Ramos (cell line): ENCODE results near the gene XPO1.
"Not testable (repeated sequence)": the region's sequence is repeated elsewhere in the genome, so short reads cannot be mapped to it uniquely, and the experiment has no call there.

Experiments used
- in situ Hi-C: fragments of 300-500 bp; cut with MboI; formaldehyde crosslinking; loops from one replicate; pipeline ENCODE4 v1.14.3; 2022; ENCODE audit warnings: low sequenced_read_pairs; ENCODE audit not compliant: unreplicated experiment

The XPO1 gene

DNA sequence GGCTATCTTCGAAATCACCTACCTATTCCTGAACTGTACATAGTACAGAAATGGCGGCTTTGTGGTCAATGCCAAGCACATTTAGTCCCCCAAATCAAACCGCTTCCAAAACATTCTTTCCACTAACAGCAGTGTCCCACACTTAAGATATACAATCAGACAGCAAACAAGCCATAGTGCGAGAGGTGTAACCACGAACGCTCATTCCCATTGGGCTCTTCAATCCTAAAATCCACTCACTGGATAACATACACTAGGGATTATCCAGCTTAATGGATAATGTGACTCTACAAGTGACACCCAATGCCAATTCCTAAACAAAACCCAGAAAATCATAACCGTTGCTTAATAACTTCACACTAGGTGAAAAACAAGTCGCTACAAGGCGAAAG lies 2.0 kb downstream of the XPO1 start:
- in situ Hi-C loops = no loop called here

DNA sequence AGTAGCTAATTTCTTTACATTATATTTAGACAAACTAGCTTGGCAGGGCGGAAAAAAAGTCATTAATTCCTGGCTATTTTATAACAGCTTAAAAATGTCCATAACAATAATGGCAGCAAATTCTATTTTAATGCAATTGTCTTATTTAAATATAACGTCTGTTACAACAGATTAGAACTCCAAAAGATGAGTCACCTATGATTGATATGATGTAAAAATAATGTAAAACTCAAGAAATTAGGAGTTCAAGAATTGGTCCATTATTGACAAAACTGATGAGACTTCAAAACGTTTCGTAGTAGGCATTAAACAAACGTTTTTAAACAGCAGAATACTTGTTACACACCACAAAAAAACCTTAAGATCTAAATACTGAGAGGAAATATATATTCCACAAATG lies 2.7 kb downstream of the XPO1 start:
- in situ Hi-C loops = no loop called here

DNA sequence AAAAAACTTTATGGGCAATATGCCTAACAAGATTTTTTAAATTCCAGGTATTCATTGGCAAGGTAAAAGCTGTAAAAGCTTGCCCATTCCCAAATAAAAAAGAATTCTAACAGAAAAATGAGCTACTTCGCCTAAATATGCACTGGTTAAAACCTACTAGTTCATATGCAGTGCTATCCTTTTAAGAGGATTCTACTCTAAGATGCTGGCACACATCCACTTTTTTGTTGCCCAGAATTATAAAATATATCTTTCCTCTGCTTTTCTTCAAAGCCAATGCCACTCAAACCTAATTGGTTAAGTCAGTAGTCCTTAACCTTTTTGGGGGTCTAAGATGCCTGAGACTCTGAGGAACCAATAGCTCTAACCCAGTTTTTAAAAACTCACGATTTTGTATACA lies 3.2 kb downstream of the XPO1 start:
- in situ Hi-C loops = no loop called here

DNA sequence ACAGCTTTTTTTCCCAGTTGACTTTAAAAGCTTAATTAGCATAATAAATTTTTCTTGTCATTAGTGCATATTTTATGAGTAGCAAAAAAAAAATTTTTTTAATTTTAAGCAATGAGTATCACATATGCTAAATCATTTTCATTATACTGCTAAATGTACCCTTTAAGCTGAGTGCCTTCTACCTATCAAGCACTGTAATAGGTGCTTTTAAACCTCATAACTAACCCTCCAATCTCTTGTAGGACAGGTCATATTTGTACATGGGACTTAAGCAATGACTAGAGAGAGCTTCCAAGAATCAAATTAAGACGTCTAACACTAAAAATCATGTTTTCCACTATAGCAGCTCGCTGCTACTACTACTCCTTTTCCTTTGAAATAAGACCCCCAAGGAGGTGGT lies 7.4 kb downstream of the XPO1 start:
- in situ Hi-C loops = no loop called here

DNA sequence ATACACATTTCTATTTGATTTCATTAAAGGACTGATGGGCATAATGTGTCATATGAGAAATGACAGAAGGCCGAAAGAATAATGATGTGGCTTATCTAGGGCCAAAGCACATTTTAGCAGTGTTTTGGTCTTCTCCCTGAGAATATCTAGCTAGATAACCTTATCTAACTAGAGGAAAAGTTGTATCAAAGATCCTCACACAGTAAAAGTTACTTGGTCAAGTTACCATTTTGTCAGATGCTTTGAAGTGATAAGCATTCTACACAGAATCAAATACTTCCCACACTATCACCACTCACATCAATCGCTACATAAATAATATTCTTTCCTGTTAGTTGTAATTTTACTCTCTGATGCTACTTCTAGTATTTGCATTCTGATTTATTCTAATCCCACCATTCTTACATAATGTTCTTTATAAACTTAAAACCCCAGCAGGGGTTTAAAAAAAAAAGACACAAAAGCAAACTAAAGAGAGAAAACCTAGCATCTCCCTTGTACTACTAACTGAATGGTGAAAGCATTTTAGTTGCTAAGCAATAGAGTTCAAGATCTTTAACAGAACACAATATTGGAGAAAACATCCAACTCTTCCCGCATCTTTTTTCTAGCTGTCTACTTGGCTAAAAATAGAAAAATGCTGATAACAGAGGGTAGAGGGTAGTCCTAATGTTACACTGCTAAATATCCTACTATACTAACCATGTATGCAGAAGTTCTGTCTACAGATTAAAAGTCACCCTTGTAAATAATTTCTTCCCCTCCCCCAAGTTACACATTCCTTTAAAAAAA lies 8.0 kb downstream of the XPO1 start:
- in situ Hi-C loops = no loop called here

DNA sequence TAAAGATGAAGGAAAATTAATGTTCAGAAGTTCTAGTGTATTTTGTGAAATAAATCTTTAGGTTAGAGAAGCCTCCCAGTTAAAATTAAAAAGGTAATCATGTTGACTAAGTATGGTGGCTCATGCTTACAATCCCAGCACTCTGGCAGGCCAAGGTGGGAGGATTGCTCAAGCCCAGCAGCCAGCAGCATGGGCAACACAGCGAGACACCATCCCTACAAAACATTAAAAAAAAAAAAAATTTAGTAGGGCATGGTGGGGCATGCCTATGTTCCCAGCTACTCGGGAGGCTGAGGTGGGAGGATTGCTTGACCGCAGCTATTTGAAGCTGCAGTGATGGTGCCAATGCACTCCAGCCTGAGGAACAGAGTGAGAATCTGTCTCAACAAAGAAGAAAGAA lies 17.9 kb downstream of the XPO1 start:
- in situ Hi-C loops = no loop called here

DNA sequence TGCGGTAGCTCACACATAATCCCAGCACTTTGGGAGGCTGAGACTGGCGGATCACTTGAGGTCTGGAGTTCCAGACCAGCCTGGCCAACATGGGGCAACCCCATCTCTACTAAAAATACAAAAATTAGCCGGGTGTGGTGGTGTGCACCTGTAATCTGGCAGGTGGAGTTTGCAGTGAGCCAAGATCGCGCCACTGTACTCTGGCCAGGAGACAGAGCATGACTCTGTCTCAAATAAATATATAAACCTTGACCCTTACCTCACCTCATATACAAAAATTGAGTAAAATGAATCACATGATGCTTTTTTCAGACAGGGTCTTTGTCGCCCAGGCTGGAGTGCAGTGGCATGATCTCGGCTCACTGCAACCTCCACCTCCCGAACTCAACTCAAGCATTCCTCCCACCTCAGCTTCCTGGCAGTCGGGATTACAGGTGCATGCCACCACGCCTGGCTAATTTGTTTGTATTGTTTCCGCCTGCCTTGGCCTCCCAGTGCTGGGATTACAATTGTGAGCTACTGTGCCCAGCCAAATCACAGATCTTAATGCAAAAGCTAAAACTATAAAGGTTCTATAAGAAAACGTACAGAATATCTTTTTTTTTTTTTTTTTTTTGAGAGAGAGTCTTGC lies 25.3 kb downstream of the XPO1 start:
- in situ Hi-C loops = no loop called here

DNA sequence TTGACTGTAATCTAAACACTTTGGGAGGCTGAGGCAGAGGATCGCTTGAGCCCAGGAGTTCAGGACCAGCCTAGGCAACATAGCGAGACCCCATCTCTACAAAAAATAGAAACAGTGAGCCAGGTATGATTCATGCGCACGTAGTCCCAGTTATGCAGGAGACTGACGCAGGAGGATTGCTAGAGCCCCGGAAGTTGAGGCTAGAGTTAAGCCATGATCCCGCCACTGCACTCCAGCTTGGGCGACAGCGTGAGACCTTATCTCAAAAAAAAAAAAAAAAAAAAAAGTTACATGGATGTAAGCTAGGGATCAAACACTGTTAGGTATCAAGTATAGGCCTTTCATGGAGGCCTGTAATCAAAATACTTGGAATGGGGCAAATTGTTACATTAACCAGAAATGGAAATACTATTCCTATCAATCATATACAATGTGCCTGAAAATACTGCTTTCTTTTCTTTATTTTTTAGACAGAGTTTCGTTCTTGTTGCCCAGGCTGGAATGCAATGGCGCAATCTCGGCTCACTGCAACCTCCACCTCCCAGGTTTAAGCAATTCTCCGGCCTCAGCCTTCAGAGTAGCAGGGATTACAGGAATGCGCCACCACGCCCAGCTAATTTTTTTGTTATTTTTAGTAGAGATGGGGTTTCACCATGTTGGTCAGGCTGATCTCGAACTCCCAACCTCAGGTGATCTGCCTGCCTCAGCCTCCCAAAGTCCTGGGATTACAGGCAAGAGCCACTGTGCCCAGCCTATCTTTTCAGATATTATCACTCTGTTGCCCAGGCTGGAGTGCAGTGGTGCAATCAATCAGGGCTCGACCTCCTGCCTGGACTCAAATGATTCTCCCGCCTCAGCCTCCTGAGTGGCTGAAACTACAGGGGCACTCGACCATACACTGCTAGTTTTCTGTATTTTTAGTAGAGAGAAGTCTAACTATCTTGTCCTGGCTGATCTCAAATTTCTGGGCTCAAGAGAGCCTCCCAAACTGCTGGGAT lies 27.2 kb downstream of the XPO1 start:
- in situ Hi-C loops = no loop called here

DNA sequence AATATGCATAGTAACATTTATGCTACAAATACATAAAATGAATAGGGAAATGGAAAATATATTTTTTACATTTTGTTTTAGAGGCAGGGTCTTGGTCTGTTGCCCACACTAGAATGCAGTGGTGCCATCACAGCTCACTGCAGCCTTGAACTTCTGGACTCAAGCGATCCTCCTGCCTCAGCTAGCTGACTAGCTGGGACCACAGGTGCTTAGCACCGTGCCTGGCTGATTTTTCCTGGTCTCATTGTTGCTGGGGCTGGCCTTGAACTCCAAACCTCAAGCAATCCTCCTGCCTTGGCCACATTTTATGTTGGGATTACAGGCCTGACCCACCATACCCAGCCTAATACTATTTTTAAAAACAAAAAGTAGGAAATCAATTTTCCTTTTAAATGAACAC lies 33.2 kb downstream of the XPO1 start:
- in situ Hi-C loops = no loop called here

DNA sequence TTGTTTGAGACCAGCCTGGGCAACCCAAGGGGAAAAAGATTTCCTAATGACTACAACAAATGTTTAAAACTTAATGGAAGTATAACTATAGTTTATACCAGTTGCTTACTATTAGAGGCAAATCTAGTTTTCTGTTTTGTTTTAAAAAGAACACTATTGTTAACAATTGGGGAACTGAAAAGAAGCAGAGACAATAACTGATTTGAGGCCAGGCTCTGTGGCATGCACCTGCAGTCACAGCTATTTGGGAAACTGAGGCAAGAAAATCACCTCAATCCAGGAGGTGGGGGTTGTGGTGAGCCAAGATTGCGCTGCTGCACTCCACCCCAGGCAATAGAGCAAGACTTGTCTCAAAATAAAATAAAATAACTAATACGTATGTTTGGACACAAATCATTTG lies 39.1 kb downstream of the XPO1 start:
- in situ Hi-C loops = no loop called here

DNA sequence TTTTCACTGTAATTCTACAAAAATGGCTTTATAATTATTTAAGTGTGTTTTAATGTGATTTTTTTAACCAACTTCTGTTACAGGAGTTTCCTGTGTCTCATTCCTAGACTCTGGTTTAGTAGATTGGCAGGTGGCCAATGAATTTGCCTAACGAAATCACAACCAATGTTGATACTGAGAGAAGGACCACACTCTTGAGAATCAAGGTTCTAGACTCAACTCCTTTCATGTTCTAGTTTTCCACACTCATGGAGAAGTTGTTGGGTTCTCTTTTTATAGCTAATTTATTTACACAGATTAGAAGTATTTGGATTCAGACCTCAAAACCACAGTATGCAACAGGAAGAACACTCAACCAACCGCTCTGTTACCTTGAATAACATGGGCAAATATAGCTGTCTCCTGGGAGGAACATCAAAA lies 44.6 kb downstream of the XPO1 start:
- in situ Hi-C loops = no loop called here

DNA sequence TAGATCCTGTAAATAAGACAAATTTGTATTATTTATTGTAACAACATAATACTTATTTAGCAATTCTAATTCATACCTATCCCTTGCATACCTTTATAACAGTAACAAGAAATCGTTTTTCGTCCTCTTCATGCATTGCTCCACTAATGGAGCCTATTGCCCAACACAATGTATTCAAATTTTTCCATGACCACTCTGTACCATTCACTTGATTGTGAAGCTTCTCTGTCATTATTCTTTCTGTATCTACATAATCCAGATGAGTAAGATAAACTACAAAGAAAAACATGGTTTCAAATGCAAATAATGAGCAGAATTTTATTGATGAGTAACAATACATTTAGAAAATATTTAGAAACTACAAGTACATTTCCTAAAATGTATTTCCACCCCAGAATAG lies 45.7 kb downstream of the XPO1 start:
- in situ Hi-C loops = no loop called here

DNA sequence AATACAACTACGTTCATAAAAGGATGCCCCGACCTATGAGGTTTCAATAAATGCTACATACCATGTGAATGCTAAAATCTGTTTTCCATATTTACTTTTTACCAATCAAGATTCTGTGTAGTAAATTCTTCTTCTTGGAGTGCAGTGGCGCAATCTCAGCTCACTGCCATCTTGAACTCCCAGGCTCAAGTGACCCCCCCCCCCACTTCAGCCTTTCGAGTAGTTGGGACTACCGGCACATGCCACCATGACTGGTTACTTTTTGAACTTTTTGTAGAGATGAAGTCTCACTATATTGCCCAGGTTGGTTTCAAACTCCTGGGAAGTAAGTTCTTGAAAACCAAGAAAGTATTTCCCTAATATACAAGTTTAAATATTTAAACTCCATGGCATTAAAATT lies 52.9 kb downstream of the XPO1 start:
- in situ Hi-C loops = no loop called here

DNA sequence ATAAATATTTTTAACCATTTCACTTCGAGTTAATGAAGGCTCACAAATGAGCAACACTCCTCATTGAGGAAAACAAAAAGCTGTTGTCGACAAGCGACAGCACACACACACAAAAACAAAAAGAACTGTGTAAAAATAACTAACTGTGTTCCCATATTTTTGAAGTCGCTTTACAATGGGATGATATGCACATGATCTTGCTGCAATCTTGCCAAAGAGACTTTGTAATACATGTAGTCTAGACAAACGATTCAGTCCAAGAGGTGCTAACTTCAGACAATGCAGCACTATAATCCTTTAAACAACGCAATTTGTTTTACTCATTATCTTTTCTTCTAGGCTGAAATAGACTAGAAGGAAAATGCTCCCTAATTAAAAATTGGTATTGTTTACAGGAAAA lies 60.1 kb downstream of the XPO1 start:
- in situ Hi-C loops = no loop called here

DNA sequence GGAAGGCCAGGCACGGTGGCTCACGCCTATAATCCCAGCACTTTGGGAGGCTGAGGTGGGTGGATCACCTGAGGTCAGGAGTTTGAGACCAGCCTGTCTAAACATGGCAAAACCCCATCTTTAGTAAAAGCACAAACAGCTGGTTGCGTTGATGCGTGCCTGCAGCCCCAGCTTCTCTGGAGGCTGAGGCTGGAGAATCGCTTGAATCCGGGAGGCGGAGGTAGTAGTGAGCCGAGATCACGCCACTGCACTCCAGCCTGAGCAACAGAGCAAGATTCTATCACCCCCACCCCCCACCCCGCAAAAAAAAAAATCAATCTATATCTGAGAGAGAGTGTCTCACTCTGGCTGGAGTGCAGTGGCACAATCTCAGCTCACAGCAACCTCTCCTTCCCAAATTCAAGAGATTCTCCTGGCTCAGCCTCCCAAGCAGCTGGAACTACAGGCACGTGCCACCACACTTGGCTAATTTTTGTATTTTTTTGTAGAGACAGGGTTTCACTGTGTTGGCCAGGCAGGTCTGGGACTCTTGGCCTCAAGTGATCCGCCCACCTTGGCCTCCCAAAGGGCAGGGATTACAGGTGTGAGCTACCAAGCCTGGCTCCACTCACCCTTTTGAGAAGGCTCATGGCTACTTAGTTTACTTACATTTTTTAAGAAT lies 61.1 kb downstream of the XPO1 start:
- in situ Hi-C loops = not testable (repeated sequence)

DNA sequence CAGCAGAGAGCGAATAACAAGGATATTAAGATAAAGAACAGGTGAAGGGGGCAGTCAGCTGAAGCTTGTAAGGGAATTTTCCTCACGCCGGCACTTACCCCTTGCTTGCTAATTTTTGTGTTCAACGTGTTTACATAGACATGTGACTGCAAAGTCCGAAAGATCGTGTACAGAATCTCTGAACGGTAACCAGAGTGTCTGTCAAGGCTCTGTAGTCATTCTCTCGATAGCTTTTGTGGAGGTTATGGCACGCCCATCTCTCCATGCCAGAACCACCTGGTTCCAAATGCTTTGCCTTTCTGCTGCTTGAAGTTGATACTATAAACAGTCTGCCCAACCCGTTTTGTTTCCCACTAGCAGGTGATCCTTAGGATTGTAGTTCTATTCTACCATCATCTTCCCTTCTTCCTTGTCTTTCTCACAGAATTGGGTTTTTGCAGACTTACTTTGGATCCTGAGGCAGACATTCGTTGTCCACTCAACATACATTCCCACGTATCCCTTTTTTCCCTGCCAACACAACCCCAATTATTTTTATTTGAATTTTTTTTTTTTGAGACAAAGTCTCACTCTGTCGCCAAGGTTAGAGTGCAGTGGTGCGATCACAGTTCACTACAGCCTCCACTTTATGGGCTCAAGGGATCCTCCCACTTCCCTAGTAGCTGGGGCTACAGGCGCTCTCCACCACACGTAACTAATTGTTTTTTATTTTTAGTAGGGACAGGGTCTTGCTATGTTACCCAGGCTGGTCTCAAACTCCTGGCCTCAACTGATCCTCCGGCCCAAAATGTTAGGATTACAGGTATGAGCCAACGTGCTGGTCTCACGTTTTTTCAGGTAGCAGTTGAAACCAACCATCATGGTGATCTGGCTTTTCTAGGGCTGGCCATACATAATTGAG lies 66.0 kb downstream of the XPO1 start:
- in situ Hi-C loops = no loop called here

DNA sequence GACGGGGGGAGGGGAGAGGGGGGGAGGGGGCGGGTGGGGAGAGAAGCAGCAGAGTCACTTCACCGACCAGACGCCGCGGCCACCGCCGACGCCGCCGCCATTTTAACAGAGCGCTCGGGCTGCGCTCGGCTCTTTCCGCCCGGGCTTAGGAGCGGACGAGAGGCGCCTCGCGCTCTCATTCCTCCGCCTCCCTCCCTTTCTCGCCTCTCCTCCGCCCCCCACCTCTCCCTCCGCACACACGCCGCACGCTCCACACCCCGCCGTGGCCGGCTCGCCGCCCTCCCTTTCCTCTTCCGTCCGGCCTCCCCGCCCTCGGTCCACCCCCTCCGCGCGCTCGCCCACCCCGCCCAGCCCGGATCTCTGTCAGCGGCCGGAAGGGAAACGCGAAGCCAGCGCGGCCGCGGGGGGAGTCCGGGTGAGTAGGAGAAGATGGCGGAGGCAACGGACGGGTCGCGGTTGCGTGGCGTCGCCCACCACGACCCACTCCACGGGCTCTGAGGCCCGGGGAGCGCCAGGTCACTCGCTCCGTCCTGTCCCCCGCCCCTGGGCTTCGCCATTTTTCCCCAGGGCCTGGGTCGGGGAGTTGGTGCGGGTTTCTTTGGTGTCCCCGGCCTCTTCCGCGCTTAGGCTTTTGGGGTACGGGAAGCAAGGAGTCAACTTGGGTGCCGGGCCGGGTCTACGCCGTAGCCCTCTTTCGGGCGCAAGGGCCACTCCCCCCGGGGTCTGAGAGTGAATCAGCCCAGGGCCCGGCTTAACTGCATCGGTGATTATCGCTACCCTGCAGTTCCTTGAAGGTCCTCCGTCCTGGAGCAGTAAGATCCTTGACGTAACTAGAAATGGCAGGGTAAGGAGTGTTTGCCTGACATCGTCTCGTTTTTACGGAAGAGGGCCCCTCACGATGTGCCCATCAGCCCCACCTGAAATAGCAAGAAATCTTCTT lies 66.9 kb downstream of the XPO1 start, which contains the start of gene USP34:
TSS of gene USP34 (minus strand) at position 123 of the 940 bp plus-strand sequence. CDS start 395 bp downstream, outside the sequence.
- in situ Hi-C loops = no loop called here
